HCT116 (cell line): Measurements from ENCODE around the gene LY6G6D. TPM values are rescaled to one million over a fixed set of nuclear protein-coding genes. Genes with fewer than 3 reads are reported as not detected.

Experiments
- ATAC-seq: fragments of 200-7000 bp; cut with Tn5 transposase; 2 replicates; pipeline ENCODE4 v1.9.1; 2020; ENCODE audit warnings: mild to moderate bottlenecking, moderate library complexity
- BruUV-seq: library from RNA; stranded (reverse); fragments of 400-500 nt; replicated peaks from 2 replicates; lab custom pipeline; 2021; lab: Mats Ljungman, UMichigan
- CTCF ChIA-PET: fragments of 300-600 bp; sonication (Branson Sonifier 250); formaldehyde crosslinking; loops from one replicate; lab custom pipeline; 2021; ENCODE audit warnings: antibody characterized with exemption; lab: Charles Lee
- POLR2A ChIA-PET: fragments of 300-600, 350-600 bp; sonication (Branson Sonifier 250); formaldehyde crosslinking; loops from one replicate; lab custom pipeline; 2021; ENCODE audit warnings: antibody characterized with exemption; lab: Charles Lee
- RAD21 ChIA-PET, 2 experiments: fragments of 300-600 bp; sonication (Branson Sonifier 250); formaldehyde crosslinking; loops; one replicate each; lab custom pipeline; 2023; ENCODE audit warnings: low total read pairs in 2 of 2; ENCODE audit not compliant: uncharacterized antibody in 2 of 2, unreplicated experiment in 2 of 2, low non-redundant PET in 1 of 2; lab: Charles Lee
- DNase-seq: peaks from one replicate; pipeline ENCODE4 v3.0.0-alpha.2; 2010; ENCODE audit warnings: low read depth, low spot score
- H2AFZ ChIP-seq: fragments of 200-600 bp; shearing (Covaris generic), sonication (generic); 2 replicates; pipeline ENCODE4 v1.6.1; 2017; ENCODE audit warnings: low read depth, mixed run types, mixed read lengths, antibody characterized with exemption, low read length; ENCODE audit not compliant: poor library complexity, severe bottlenecking
- H3K27ac ChIP-seq: 2 replicates; pipeline ENCODE4 v1.5.1; 2012; ENCODE audit warnings: low read depth, low read length
- H3K27me3 ChIP-seq: fragments of 200-600 bp; sonication (generic); 2 replicates; pipeline ENCODE4 v1.6.1; 2016; ENCODE audit warnings: mixed run types, low read length, mixed read lengths; ENCODE audit not compliant: insufficient read depth
- H3K36me3 ChIP-seq, 2 experiments: fragments of 200-500 bp in 1 of 2; fragments of 200-600 bp in 1 of 2; sonication (Bioruptor generic) in 1 of 2; sonication (generic) in 1 of 2; 2 replicates each; pipeline versions ENCODE4 v1.5.1 to v1.6.1; 2014 to 2016; ENCODE audit warnings: low read length in 2 of 2, inconsistent platforms in 1 of 2, mixed read lengths in 1 of 2, mixed run types in 1 of 2; ENCODE audit not compliant: insufficient read depth in 2 of 2, control insufficient read depth in 1 of 2
- H3K4me1 ChIP-seq, 2 experiments: fragments of 200-600 bp in 1 of 2; sonication (generic) in 1 of 2; 2 replicates each; pipeline versions ENCODE4 v1.5.1 to v1.6.1; 2012 to 2017; ENCODE audit warnings: low read length in 2 of 2, inconsistent platforms in 1 of 2, mild to moderate bottlenecking in 1 of 2, mixed read lengths in 1 of 2, mixed run types in 1 of 2, moderate library complexity in 1 of 2; ENCODE audit not compliant: insufficient read depth in 2 of 2, control insufficient read depth in 1 of 2
- H3K4me2 ChIP-seq: fragments of 200-600 bp; sonication (generic); 2 replicates; pipeline ENCODE4 v1.6.1; 2017; ENCODE audit warnings: mixed run types, low read length, mixed read lengths
- H3K4me3 ChIP-seq, 2 experiments: fragments of 200-600 bp in 1 of 2; sonication (generic) in 1 of 2; replicated peaks in 1 of 2; 2 replicates each; pipeline ENCODE4 v1.5.1; 2011 to 2016; ENCODE audit warnings: low read length in 2 of 2, control low read depth in 1 of 2, low read depth in 1 of 2, mild to moderate bottlenecking in 1 of 2, mixed read lengths in 1 of 2, mixed run types in 1 of 2
- H3K79me2 ChIP-seq: fragments of 200-600 bp; sonication (generic); 2 replicates; pipeline ENCODE4 v1.6.1; 2017; ENCODE audit warnings: mild to moderate bottlenecking, mixed run types, low read length, moderate library complexity, mixed read lengths; ENCODE audit not compliant: insufficient read depth
- H3K9ac ChIP-seq: fragments of 200-600 bp; sonication (generic); 2 replicates; pipeline ENCODE4 v1.6.1; 2016; ENCODE audit warnings: low read length, mixed read lengths
- H3K9me2 ChIP-seq: fragments of 200-600 bp; sonication (generic), shearing (Covaris generic); 2 replicates; pipeline ENCODE4 v1.6.1; 2017; ENCODE audit warnings: mixed run types, mild to moderate bottlenecking, moderate library complexity; ENCODE audit not compliant: insufficient read depth
- H3K9me3 ChIP-seq, 2 experiments: fragments of 200-500 bp in 1 of 2; fragments of 200-600 bp in 1 of 2; sonication (Bioruptor generic) in 1 of 2; sonication (generic) in 1 of 2; 2 replicates each; pipeline ENCODE4 v1.6.1; 2014 to 2017; ENCODE audit warnings: low read length in 2 of 2, mixed read lengths in 2 of 2, inconsistent platforms in 1 of 2, low read depth in 1 of 2, mild to moderate bottlenecking in 1 of 2, mixed run types in 1 of 2, moderate library complexity in 1 of 2; ENCODE audit not compliant: control insufficient read depth in 1 of 2, insufficient read depth in 1 of 2
- H4K20me1 ChIP-seq: fragments of 200-600 bp; sonication (generic), shearing (Covaris generic); 2 replicates; pipeline ENCODE4 v1.6.1; 2017; ENCODE audit warnings: mixed run types, mild to moderate bottlenecking, moderate library complexity; ENCODE audit not compliant: insufficient read depth
- ATF3 ChIP-seq: IDR thresholded peaks from 2 replicates; pipeline ENCODE4 v1.6.1; 2012
- CBX3 ChIP-seq: IDR thresholded peaks from 2 replicates; pipeline ENCODE4 v1.6.1; 2012; ENCODE audit warnings: low read depth
- CEBPB ChIP-seq: IDR thresholded peaks from 2 replicates; pipeline ENCODE4 v1.6.1; 2012; ENCODE audit warnings: low read depth
- EGR1 ChIP-seq: IDR thresholded peaks from 2 replicates; pipeline ENCODE4 v1.6.1; 2012; ENCODE audit warnings: low read depth
- EZH2 ChIP-seq: fragments of 200-600 bp; sonication (generic); IDR thresholded peaks from 2 replicates; pipeline ENCODE4 v1.6.1; 2017; ENCODE audit warnings: antibody characterized with exemption, mixed run types
- EZH2phosphoT487 ChIP-seq: fragments of 200-600 bp; IDR thresholded peaks from 2 replicates; pipeline ENCODE4 v1.6.1; 2018; ENCODE audit warnings: antibody characterized with exemption, borderline replicate concordance
- POLR2AphosphoS5 ChIP-seq: IDR thresholded peaks from 2 replicates; pipeline ENCODE4 v1.6.1; 2011; ENCODE audit warnings: mild to moderate bottlenecking, low read depth, low read length, moderate library complexity
- SIN3A ChIP-seq: IDR thresholded peaks from 2 replicates; pipeline ENCODE4 v1.6.1; 2012; ENCODE audit warnings: low read depth
- SP1 ChIP-seq: IDR thresholded peaks from 2 replicates; pipeline ENCODE4 v1.6.1; 2012; ENCODE audit warnings: low read depth
- SRF ChIP-seq: IDR thresholded peaks from 2 replicates; pipeline ENCODE4 v1.6.1; 2012; ENCODE audit warnings: low read depth
- TCF7L2 ChIP-seq: IDR thresholded peaks from 2 replicates; pipeline ENCODE4 v1.7.0; 2011; ENCODE audit warnings: borderline replicate concordance, inconsistent platforms; ENCODE audit not compliant: insufficient read depth, insufficient read length; ENCODE audit errors: extremely low read depth
- YY1 ChIP-seq: IDR thresholded peaks from 2 replicates; pipeline ENCODE4 v1.6.1; 2011; ENCODE audit warnings: low read length, low read depth, moderate library complexity, mild to moderate bottlenecking; ENCODE audit not compliant: insufficient replicate concordance; ENCODE audit errors: extremely low read depth
- intact Hi-C: fragments of 100-400 bp; cut with micrococcal nuclease; formaldehyde crosslinking; loops from 2 replicates; pipeline ENCODE4 v1.10.0; 2022
- total RNA-seq: library from RNA; stranded (reverse); gene quantifications from one replicate; pipeline ENCODE4 v1.2.1, GENCODE V29; 2021; ENCODE audit not compliant: unreplicated experiment
- TF ChIP-seq, protein P1 (sequence below): IDR thresholded peaks from 2 replicates; pipeline ENCODE4 v1.6.1; 2012; ENCODE audit warnings: low read depth

Gene LY6G6D
- total RNA-seq, 1 experiment from 2014 or later, result not detected

DNA sequence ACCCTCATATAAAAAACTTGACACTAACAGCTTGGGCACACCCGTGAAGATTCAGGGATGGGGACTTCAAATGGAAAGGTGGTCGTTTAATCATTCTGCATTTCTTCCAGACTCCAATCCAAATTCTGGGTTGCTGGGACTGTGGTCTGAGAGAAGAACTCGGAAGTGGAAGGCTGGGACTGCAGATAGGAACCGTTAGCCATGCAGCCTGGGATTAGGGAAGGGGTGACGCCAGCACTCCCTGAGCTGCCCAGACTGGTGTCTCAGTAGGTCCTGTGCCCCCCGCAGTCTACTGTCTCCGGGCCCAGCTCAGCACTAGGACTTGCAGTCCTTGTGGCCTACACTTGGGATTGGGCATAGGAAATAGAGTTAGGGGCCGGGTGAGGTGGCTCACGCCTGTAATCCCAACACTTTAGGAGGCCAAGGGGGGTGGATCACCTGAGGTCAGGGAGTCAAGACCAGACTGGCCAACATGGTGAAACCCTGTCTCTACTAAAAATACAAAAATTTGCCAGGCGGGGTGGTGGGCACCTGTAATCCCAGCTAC, 21.7 kb downstream of the LY6G6D start:
- H3K4me3 ChIP-seq, result peak overlapping the region; percentile 74 to 91
- ChIA-PET CTCF (interaction anchor here (0.9 kb wide), 1 partner anchor 24 kb away, joined by 4 read pairs; no protein-coding TSS in a partner anchor), RAD21 (no interaction called here), POLR2A (interaction anchor here (0.6 to 4.3 kb wide), 8 partner anchors 16 to 99 kb away, joined by 3 to 21 read pairs (median 4); partner anchors contain the start of genes ABHD16A, CSNK2B, GPANK1 and HSPA1B)
- H3K9me2 ChIP-seq, result no peaks in the 10 kb centered on the region
- BruUV-seq, result no TSS peak
- peak overlapping the region; percentile 95 for H3K27ac ChIP-seq
- no peak overlapping the region for H2AFZ ChIP-seq
- peak overlapping the region; percentile 82 for H3K9ac ChIP-seq
- no peak for DNase-seq
- H3K27me3 ChIP-seq, result no peaks in the 10 kb centered on the region
- peak overlapping the region; percentile 83 for H3K4me2 ChIP-seq
- no peak for ATAC-seq
- peaks cover 23 to 28% of the 10 kb centered on the region in 2 experiments for H3K36me3 ChIP-seq
- intact Hi-C loops, result loop anchor here (5.0 kb wide), 2 partner anchors 70 to 95 kb away; partner anchors contain the start of genes CSNK2B and LY6G5B
- H3K4me1 ChIP-seq, result peaks cover 41 to 67% of the 10 kb centered on the region in 2 experiments
- TF ChIP-seq SRF (no peak), EGR1 (no peak), EZH2 (no peak), SP1 (no peak), SIN3A (no peak), POLR2AphosphoS5 (no peak), TCF7L2 (no peak), CBX3 (no peak), CEBPB (no peak), YY1 (no peak), ATF3 (no peak), EZH2phosphoT487 (no peak)
- TF ChIP-seq, protein P1, sequence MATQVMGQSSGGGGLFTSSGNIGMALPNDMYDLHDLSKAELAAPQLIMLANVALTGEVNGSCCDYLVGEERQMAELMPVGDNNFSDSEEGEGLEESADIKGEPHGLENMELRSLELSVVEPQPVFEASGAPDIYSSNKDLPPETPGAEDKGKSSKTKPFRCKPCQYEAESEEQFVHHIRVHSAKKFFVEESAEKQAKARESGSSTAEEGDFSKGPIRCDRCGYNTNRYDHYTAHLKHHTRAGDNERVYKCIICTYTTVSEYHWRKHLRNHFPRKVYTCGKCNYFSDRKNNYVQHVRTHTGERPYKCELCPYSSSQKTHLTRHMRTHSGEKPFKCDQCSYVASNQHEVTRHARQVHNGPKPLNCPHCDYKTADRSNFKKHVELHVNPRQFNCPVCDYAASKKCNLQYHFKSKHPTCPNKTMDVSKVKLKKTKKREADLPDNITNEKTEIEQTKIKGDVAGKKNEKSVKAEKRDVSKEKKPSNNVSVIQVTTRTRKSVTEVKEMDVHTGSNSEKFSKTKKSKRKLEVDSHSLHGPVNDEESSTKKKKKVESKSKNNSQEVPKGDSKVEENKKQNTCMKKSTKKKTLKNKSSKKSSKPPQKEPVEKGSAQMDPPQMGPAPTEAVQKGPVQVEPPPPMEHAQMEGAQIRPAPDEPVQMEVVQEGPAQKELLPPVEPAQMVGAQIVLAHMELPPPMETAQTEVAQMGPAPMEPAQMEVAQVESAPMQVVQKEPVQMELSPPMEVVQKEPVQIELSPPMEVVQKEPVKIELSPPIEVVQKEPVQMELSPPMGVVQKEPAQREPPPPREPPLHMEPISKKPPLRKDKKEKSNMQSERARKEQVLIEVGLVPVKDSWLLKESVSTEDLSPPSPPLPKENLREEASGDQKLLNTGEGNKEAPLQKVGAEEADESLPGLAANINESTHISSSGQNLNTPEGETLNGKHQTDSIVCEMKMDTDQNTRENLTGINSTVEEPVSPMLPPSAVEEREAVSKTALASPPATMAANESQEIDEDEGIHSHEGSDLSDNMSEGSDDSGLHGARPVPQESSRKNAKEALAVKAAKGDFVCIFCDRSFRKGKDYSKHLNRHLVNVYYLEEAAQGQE, result no peak
- H3K79me2 ChIP-seq, result peaks cover 63% of the 10 kb centered on the region
- H4K20me1 ChIP-seq, result no peaks in the 10 kb centered on the region; the same call in 1 of the 2 replicates
- no peaks in the 10 kb centered on the region for H3K9me3 ChIP-seq
